HCT116 (cell line): ENCODE data around the gene TMEM181. TPM values are rescaled to one million over a fixed set of nuclear protein-coding genes. Genes with fewer than 3 reads are reported as not detected.

ENCODE experiments used
- ATAC-seq: fragments of 200-7000 bp; cut with Tn5 transposase; 2 replicates; pipeline ENCODE4 v1.9.1; 2020; ENCODE audit warnings: mild to moderate bottlenecking, moderate library complexity
- BruUV-seq: library from RNA; stranded (reverse); fragments of 400-500 nt; replicated peaks from 2 replicates; lab custom pipeline; 2021; lab: Mats Ljungman, UMichigan
- CTCF ChIA-PET: fragments of 300-600 bp; sonication (Branson Sonifier 250); formaldehyde crosslinking; loops from one replicate; lab custom pipeline; 2021; ENCODE audit warnings: antibody characterized with exemption; lab: Charles Lee
- POLR2A ChIA-PET: fragments of 300-600, 350-600 bp; sonication (Branson Sonifier 250); formaldehyde crosslinking; loops from one replicate; lab custom pipeline; 2021; ENCODE audit warnings: antibody characterized with exemption; lab: Charles Lee
- RAD21 ChIA-PET, 2 experiments: fragments of 300-600 bp; sonication (Branson Sonifier 250); formaldehyde crosslinking; loops; one replicate each; lab custom pipeline; 2023; ENCODE audit warnings: low total read pairs in 2 of 2; ENCODE audit not compliant: uncharacterized antibody in 2 of 2, unreplicated experiment in 2 of 2, low non-redundant PET in 1 of 2; lab: Charles Lee
- DNase-seq: peaks from one replicate; pipeline ENCODE4 v3.0.0-alpha.2; 2010; ENCODE audit warnings: low read depth, low spot score
- H2AFZ ChIP-seq: fragments of 200-600 bp; shearing (Covaris generic), sonication (generic); 2 replicates; pipeline ENCODE4 v1.6.1; 2017; ENCODE audit warnings: low read depth, mixed run types, mixed read lengths, antibody characterized with exemption, low read length; ENCODE audit not compliant: poor library complexity, severe bottlenecking
- H3K27ac ChIP-seq: 2 replicates; pipeline ENCODE4 v1.5.1; 2012; ENCODE audit warnings: low read depth, low read length
- H3K27me3 ChIP-seq: fragments of 200-600 bp; sonication (generic); 2 replicates; pipeline ENCODE4 v1.6.1; 2016; ENCODE audit warnings: mixed run types, low read length, mixed read lengths; ENCODE audit not compliant: insufficient read depth
- H3K36me3 ChIP-seq, 2 experiments: fragments of 200-500 bp in 1 of 2; fragments of 200-600 bp in 1 of 2; sonication (Bioruptor generic) in 1 of 2; sonication (generic) in 1 of 2; 2 replicates each; pipeline versions ENCODE4 v1.5.1 to v1.6.1; 2014 to 2016; ENCODE audit warnings: low read length in 2 of 2, inconsistent platforms in 1 of 2, mixed read lengths in 1 of 2, mixed run types in 1 of 2; ENCODE audit not compliant: insufficient read depth in 2 of 2, control insufficient read depth in 1 of 2
- H3K4me1 ChIP-seq, 2 experiments: fragments of 200-600 bp in 1 of 2; sonication (generic) in 1 of 2; 2 replicates each; pipeline versions ENCODE4 v1.5.1 to v1.6.1; 2012 to 2017; ENCODE audit warnings: low read length in 2 of 2, inconsistent platforms in 1 of 2, mild to moderate bottlenecking in 1 of 2, mixed read lengths in 1 of 2, mixed run types in 1 of 2, moderate library complexity in 1 of 2; ENCODE audit not compliant: insufficient read depth in 2 of 2, control insufficient read depth in 1 of 2
- H3K4me2 ChIP-seq: fragments of 200-600 bp; sonication (generic); 2 replicates; pipeline ENCODE4 v1.6.1; 2017; ENCODE audit warnings: mixed run types, low read length, mixed read lengths
- H3K4me3 ChIP-seq, 2 experiments: fragments of 200-600 bp in 1 of 2; sonication (generic) in 1 of 2; replicated peaks in 1 of 2; 2 replicates each; pipeline ENCODE4 v1.5.1; 2011 to 2016; ENCODE audit warnings: low read length in 2 of 2, control low read depth in 1 of 2, low read depth in 1 of 2, mild to moderate bottlenecking in 1 of 2, mixed read lengths in 1 of 2, mixed run types in 1 of 2
- H3K79me2 ChIP-seq: fragments of 200-600 bp; sonication (generic); 2 replicates; pipeline ENCODE4 v1.6.1; 2017; ENCODE audit warnings: mild to moderate bottlenecking, mixed run types, low read length, moderate library complexity, mixed read lengths; ENCODE audit not compliant: insufficient read depth
- H3K9ac ChIP-seq: fragments of 200-600 bp; sonication (generic); 2 replicates; pipeline ENCODE4 v1.6.1; 2016; ENCODE audit warnings: low read length, mixed read lengths
- H3K9me2 ChIP-seq: fragments of 200-600 bp; sonication (generic), shearing (Covaris generic); 2 replicates; pipeline ENCODE4 v1.6.1; 2017; ENCODE audit warnings: mixed run types, mild to moderate bottlenecking, moderate library complexity; ENCODE audit not compliant: insufficient read depth
- H3K9me3 ChIP-seq, 2 experiments: fragments of 200-500 bp in 1 of 2; fragments of 200-600 bp in 1 of 2; sonication (Bioruptor generic) in 1 of 2; sonication (generic) in 1 of 2; 2 replicates each; pipeline ENCODE4 v1.6.1; 2014 to 2017; ENCODE audit warnings: low read length in 2 of 2, mixed read lengths in 2 of 2, inconsistent platforms in 1 of 2, low read depth in 1 of 2, mild to moderate bottlenecking in 1 of 2, mixed run types in 1 of 2, moderate library complexity in 1 of 2; ENCODE audit not compliant: control insufficient read depth in 1 of 2, insufficient read depth in 1 of 2
- H4K20me1 ChIP-seq: fragments of 200-600 bp; sonication (generic), shearing (Covaris generic); 2 replicates; pipeline ENCODE4 v1.6.1; 2017; ENCODE audit warnings: mixed run types, mild to moderate bottlenecking, moderate library complexity; ENCODE audit not compliant: insufficient read depth
- CBX3 ChIP-seq: IDR thresholded peaks from 2 replicates; pipeline ENCODE4 v1.6.1; 2012; ENCODE audit warnings: low read depth
- EZH2 ChIP-seq: fragments of 200-600 bp; sonication (generic); IDR thresholded peaks from 2 replicates; pipeline ENCODE4 v1.6.1; 2017; ENCODE audit warnings: antibody characterized with exemption, mixed run types
- EZH2phosphoT487 ChIP-seq: fragments of 200-600 bp; IDR thresholded peaks from 2 replicates; pipeline ENCODE4 v1.6.1; 2018; ENCODE audit warnings: antibody characterized with exemption, borderline replicate concordance
- FOSL1 ChIP-seq: IDR thresholded peaks from 2 replicates; pipeline ENCODE4 v1.6.1; 2012; ENCODE audit warnings: low read depth
- JUND ChIP-seq: IDR thresholded peaks from 2 replicates; pipeline ENCODE4 v1.6.1; 2012
- POLR2AphosphoS5 ChIP-seq: IDR thresholded peaks from 2 replicates; pipeline ENCODE4 v1.6.1; 2011; ENCODE audit warnings: mild to moderate bottlenecking, low read depth, low read length, moderate library complexity
- RAD21 ChIP-seq: IDR thresholded peaks from 2 replicates; pipeline ENCODE4 v1.6.1; 2012; ENCODE audit warnings: low read depth, mild to moderate bottlenecking
- SIN3A ChIP-seq: IDR thresholded peaks from 2 replicates; pipeline ENCODE4 v1.6.1; 2012; ENCODE audit warnings: low read depth
- SP1 ChIP-seq: IDR thresholded peaks from 2 replicates; pipeline ENCODE4 v1.6.1; 2012; ENCODE audit warnings: low read depth
- YY1 ChIP-seq: IDR thresholded peaks from 2 replicates; pipeline ENCODE4 v1.6.1; 2011; ENCODE audit warnings: low read length, low read depth, moderate library complexity, mild to moderate bottlenecking; ENCODE audit not compliant: insufficient replicate concordance; ENCODE audit errors: extremely low read depth
- ZFX ChIP-seq: fragments of 450-650 bp; IDR thresholded peaks from 2 replicates; pipeline ENCODE4 v1.6.1; 2017
- ZNF274 ChIP-seq: fragments of 200-500 bp; sonication (Bioruptor generic); IDR thresholded peaks from 2 replicates; pipeline ENCODE4 v1.6.1; 2014; ENCODE audit warnings: mild to moderate bottlenecking, low read depth, low read length, inconsistent platforms
- intact Hi-C: fragments of 100-400 bp; cut with micrococcal nuclease; formaldehyde crosslinking; loops from 2 replicates; pipeline ENCODE4 v1.10.0; 2022
- total RNA-seq: library from RNA; stranded (reverse); gene quantifications from one replicate; pipeline ENCODE4 v1.2.1, GENCODE V29; 2021; ENCODE audit not compliant: unreplicated experiment
- TF ChIP-seq, protein P1 (sequence below): IDR thresholded peaks from 2 replicates; pipeline ENCODE4 v1.6.1; 2011; ENCODE audit warnings: mild to moderate bottlenecking, low read length, moderate library complexity; ENCODE audit not compliant: insufficient replicate concordance; ENCODE audit errors: extremely low read depth
- TF ChIP-seq, protein P2 (sequence below): IDR thresholded peaks from 2 replicates; pipeline ENCODE4 v1.6.1; 2012
- TF ChIP-seq, protein P3 (sequence below): IDR thresholded peaks from 2 replicates; pipeline ENCODE4 v1.6.1; 2012; ENCODE audit warnings: low read depth

The TMEM181 gene
- total RNA-seq, 1 experiment from 2014 or later, result 34.4 TPM

DNA sequence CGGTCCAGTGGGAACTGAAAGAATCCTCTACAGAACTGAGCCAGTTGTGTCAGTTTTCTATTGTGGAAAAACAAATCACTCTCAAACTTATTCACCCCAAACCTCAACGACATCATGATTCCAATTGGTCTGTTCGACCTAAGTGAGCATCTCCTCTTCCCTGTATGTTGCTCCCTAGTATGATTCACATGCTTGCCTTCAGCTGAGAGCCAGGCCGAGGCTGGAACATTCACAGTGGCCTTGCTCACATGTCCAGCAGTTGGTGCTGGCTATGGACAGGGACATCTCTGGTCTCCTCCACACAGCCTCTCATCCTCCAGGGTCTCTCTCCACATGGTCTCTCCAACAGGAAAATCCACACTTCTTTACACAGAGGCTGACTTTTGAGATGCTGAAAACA is 28.3 kb upstream of the TMEM181 start:
- Histone ChIP-seq H3K27ac (no peak overlapping the region), H3K4me3 (no peak overlapping the region), H4K20me1 (no peaks in the 10 kb centered on the region), H3K4me2 (no peak overlapping the region), H3K27me3 (no peaks in the 10 kb centered on the region), H3K9me2 (no peaks in the 10 kb centered on the region), H3K4me1 (peaks cover 6 to 7% of the 10 kb centered on the region in 2 experiments; a peak in 3 of 4 replicates), H3K9me3 (no peaks in the 10 kb centered on the region), H3K36me3 (no peaks in the 10 kb centered on the region), H3K9ac (no peak overlapping the region), H3K79me2 (no peaks in the 10 kb centered on the region), H2AFZ (no peak overlapping the region)
- no peak for DNase-seq
- intact Hi-C loops, result no loop called here
- ATAC-seq, result no peak
- TF ChIP-seq POLR2AphosphoS5, result no peak
- no peak for TF ChIP-seq RAD21
- TF ChIP-seq YY1, result no peak
- no peak for TF ChIP-seq FOSL1
- TF ChIP-seq CBX3, result no peak
- TF ChIP-seq, protein P1, sequence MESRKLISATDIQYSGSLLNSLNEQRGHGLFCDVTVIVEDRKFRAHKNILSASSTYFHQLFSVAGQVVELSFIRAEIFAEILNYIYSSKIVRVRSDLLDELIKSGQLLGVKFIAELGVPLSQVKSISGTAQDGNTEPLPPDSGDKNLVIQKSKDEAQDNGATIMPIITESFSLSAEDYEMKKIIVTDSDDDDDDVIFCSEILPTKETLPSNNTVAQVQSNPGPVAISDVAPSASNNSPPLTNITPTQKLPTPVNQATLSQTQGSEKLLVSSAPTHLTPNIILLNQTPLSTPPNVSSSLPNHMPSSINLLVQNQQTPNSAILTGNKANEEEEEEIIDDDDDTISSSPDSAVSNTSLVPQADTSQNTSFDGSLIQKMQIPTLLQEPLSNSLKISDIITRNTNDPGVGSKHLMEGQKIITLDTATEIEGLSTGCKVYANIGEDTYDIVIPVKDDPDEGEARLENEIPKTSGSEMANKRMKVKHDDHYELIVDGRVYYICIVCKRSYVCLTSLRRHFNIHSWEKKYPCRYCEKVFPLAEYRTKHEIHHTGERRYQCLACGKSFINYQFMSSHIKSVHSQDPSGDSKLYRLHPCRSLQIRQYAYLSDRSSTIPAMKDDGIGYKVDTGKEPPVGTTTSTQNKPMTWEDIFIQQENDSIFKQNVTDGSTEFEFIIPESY, result no peak
- TF ChIP-seq ZFX, result no peak
- no peak for TF ChIP-seq EZH2
- POLR2A ChIA-PET, result no interaction called here
- CTCF ChIA-PET, result no interaction called here
- RAD21 ChIA-PET, result no interaction called here
- no TSS peak for BruUV-seq

DNA sequence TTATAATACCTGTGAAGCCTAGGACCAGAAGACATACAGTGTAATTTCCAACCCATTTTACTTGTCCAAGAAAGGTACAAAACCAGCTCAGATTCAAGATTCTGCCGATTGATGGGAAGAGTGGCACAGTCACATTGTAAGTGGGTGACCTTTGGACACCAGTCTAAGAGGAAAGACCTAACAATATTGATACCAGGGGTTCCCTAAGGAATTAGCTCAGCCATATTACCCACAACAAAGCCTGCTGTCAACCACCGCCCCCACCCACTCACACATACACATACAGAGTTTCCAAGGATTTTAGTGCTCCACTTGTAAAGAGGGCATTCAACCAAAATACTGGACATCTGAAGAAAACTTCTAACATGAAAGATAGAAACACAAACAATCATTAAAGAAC is 27.9 kb upstream of the TMEM181 start:
- no peaks in the 10 kb centered on the region for H3K9me2 ChIP-seq
- ChIA-PET RAD21 (no interaction called here), POLR2A (no interaction called here), CTCF (no interaction called here)
- H3K27me3 ChIP-seq, result no peaks in the 10 kb centered on the region
- H3K4me3 ChIP-seq, result no peak overlapping the region
- H3K9me3 ChIP-seq, result no peaks in the 10 kb centered on the region
- no peaks in the 10 kb centered on the region for H3K36me3 ChIP-seq
- no peak overlapping the region for H3K4me2 ChIP-seq
- no peak overlapping the region for H3K9ac ChIP-seq
- intact Hi-C loops, result no loop called here
- no peaks in the 10 kb centered on the region for H4K20me1 ChIP-seq
- H3K4me1 ChIP-seq, result peaks cover 6 to 7% of the 10 kb centered on the region in 2 experiments; a peak in 3 of 4 replicates
- BruUV-seq, result no TSS peak
- TF ChIP-seq SP1 (no peak), SIN3A (no peak), FOSL1 (no peak), ZNF274 (no peak), JUND (no peak), EZH2phosphoT487 (no peak), EZH2 (no peak)
- TF ChIP-seq, protein P2, sequence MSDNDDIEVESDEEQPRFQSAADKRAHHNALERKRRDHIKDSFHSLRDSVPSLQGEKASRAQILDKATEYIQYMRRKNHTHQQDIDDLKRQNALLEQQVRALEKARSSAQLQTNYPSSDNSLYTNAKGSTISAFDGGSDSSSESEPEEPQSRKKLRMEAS, result no peak
- TF ChIP-seq, protein P3, sequence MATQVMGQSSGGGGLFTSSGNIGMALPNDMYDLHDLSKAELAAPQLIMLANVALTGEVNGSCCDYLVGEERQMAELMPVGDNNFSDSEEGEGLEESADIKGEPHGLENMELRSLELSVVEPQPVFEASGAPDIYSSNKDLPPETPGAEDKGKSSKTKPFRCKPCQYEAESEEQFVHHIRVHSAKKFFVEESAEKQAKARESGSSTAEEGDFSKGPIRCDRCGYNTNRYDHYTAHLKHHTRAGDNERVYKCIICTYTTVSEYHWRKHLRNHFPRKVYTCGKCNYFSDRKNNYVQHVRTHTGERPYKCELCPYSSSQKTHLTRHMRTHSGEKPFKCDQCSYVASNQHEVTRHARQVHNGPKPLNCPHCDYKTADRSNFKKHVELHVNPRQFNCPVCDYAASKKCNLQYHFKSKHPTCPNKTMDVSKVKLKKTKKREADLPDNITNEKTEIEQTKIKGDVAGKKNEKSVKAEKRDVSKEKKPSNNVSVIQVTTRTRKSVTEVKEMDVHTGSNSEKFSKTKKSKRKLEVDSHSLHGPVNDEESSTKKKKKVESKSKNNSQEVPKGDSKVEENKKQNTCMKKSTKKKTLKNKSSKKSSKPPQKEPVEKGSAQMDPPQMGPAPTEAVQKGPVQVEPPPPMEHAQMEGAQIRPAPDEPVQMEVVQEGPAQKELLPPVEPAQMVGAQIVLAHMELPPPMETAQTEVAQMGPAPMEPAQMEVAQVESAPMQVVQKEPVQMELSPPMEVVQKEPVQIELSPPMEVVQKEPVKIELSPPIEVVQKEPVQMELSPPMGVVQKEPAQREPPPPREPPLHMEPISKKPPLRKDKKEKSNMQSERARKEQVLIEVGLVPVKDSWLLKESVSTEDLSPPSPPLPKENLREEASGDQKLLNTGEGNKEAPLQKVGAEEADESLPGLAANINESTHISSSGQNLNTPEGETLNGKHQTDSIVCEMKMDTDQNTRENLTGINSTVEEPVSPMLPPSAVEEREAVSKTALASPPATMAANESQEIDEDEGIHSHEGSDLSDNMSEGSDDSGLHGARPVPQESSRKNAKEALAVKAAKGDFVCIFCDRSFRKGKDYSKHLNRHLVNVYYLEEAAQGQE, result no peak
- ATAC-seq, result no peak
- no peak overlapping the region for H3K27ac ChIP-seq
- no peak overlapping the region for H2AFZ ChIP-seq
- no peaks in the 10 kb centered on the region for H3K79me2 ChIP-seq
- no peak for DNase-seq
